ENCODE measurements around the gene TBK1.

The TBK1 gene

DNA sequence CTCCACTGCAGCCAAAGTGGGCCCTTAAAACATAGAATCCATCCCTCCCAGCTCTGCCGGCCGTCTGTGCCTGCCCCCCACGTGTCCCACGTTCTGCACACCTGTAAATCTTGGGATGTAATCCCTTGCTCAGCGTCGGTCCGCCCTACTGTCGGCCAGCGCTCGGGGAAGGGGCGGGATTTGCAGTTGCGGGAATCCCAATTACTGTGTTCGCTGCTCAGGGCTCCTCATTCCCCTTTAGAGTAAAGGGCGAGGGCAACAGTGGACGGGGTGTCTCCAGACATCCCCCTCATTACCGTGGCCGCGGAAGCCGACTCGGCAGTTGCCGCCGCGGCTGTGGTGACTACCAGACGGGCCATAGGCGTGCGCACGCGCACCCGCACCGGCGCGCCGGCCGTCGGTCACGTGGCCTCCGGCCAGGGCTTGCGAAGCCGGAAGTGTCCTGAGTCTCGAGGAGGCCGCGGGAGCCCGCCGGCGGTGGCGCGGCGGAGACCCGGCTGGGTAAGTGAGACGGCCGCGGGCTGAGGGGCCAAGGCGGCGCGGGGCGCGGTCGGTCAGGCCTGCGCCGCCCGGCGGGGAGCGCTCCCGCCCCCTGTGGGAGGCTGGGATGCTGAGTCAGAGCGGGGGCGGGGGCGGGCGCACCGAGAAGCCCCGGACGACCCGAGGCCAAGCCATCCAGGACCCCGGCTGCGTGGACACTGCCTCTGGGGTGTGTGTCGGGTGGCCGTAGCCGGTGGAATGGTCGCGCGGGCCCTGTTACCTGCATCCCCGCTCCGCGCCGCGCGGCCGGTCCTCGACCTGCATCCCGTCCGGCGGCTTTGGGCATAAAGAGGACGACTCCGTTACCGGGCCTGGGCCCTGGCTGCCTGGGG, at the start of gene TBK1:
Gene TBK1 (plus strand): TSS at position 434 of the 872 bp plus-strand sequence. CDS start 3,751 bp downstream, outside the sequence.
- DNase-seq (ENCODE audit: low read depth in 2 of 2) = peak; percentile 41 to 58

DNA sequence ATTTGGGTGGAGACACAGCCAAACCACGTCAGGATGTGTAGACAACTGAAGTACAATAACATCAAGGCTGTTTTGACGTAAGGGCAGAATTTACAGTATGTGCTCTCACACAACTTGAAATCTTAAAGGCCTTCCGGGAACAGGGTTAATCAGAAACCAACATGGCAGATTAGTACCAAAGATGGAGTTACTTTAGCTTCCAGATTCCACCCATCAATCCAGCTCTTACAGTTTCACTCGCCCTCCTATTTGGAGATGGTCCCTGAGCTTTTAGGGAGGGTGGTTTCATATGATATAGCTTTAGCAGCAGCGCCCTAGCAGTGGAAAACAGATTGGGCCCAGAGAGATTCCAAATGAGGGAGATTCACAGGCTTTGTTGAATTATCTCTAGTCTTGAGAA, 49.7 kb upstream of the TBK1 start:
- no peak for DNase-seq (ENCODE audit: low read depth in 2 of 2)

DNA sequence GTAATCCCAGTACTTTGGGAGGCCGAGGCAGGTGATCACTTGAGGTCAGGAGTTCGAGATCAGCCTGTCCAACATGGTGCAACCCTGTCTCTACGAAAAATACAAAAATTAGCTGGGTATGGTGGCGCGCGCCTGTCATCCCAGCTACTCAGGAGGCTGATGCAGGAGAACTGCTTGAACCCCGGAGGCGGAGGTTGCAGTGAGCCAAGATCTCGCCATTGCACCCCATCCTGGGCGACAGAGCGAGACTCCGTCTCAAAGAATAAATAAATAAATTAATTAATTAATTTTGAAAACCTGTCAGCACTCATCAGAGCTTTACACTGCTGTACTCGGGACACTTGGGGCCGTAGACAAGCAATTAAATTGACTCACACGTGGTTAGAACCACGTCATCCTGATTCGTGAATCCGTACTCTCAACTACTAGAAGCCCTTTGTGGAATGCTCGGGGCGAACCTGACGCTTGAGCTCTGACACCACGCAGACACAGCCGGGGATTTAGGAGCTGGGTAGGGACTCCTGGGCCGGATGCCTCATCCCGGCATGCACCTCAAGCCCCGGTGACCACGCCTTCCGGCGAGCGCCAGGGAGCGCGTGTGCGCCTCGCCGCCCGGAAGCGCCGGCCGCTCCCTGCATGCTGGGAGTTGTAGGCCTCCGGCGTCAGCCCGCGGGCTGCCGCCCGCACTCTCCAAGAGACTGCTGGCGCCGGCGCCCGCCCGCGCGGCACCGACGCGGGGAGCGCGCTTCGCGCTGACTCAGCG, 48.0 kb upstream of the TBK1 start, which contains the start of gene XPOT:
Gene XPOT (plus strand): TSS at position 686 of the 763 bp plus-strand sequence. CDS start 5,644 bp downstream, outside the sequence.
- peak; percentile 88 for DNase-seq (ENCODE audit: low read depth in 2 of 2)

DNA sequence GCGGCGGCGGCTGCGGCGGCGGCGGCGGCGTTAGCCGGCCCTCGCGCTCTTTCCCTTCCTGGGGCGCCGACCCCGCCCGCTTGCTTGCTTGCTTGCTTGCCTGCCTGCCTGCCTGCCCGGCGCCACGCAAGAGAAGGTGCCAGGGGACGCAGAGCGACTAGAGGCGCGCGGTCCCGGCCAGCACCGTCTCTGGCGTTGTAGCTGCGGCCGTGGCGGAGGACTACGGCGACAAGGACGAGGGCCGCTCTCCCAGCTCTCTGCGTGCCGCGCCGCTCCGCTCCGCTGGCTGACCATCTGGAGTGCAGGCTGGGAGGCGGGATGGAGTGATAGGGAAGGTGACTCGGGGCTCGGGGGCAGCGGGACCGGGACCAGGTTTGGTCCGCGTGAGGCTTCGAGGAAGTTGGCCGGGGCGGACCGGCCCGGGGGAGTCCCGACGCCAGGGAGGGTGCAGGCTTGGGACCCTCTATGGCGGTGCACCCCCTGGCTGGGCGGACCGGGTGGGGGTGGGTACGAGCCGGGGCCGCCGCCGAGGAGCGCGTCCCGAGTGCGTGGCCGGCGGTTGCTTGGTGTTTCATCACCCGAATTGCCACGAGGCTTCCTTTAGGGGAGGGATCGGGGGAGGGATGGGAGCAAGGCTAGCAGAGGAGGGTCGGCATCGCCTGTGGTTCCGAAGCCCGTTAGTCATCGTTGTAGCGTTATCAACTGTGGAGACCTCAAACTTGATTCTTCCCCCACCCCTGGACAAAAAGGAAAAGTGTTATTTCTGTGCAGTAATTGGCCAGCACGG, 47.3 kb upstream of the TBK1 start:
- DNase-seq (ENCODE audit: low read depth in 2 of 2) = peak; percentile 57 to 69

DNA sequence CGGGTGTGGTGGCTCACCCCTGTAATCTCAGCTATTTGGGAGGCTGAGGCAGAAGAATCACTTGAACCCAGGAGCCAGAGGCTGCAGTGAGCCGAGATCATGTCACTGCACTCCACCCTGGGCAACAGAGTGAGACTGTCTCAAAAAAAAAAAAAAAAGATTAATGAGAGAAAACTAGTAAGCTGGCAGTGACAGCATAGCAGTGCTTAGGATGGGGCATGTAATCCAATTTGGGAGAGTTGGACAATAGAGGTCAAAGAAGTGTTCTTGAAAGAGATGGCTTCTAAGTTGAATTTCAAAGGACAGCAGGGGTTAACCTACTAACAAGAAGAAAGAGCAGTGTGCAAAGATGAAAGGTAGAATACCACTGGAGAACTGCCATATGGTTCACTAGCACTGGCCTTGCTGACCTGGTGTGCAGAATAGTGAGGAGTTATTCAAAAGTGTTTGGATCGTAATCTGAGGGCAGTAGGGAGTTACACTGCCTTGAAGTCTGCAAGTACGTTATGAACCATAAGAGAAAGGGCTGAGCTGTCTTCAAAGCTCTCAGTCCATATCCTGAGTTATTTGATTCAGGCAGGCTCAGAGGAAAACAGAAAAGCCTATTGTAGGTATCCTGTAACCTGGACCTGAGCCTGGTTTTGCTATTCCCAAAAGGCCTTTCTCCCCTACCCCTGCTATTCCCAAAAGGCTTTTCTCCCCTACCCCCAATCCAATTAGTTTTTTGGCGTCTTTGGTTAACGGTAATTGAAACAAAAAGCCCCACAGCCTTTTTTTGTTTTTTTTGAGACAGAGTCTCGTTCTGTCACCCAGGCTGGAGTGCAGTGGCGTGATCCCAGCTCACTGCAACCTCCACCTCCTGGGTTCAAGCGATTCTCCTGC, 44.3 kb upstream of the TBK1 start:
- no peak for DNase-seq (ENCODE audit: low read depth in 2 of 2)

DNA sequence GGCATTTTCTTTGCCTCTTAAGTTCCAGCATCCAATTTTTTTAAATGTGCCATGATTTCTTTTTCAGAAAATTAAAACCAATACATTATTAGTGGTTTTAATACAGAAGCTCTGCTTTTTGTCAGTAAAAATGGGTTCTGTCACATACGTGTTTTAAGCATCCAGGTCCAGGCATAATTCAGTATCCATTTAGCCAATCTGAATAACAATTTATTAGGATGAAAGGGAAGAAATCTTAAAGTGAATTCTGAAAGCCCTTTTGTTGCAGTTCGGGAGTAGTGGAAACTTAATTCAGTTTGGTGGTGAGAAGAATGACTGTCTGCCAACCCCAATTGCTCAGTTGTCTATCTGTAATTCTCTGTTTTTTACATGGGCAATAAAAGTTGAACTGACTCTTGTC, 40.5 kb upstream of the TBK1 start:
- DNase-seq (ENCODE audit: low read depth in 2 of 2) = no peak

DNA sequence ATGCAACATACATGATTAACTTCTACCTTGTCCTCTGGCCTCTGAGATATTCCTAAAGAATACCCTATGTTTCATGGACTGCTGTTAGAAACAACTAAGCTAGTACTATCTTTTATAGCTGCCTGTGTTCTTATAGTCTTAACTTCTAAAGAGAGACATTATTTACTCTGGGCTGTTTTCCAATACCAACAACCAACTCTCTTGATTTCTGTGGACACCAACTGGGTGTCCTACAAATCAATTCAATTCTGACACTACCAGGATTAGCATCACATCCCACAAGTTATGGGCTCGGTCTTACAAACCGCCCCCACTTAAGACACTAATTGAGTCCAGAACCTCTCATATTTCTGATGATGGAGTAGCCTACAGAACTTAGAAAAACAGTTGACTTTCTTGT, 39.5 kb upstream of the TBK1 start:
- no peak for DNase-seq (ENCODE audit: low read depth in 2 of 2)

DNA sequence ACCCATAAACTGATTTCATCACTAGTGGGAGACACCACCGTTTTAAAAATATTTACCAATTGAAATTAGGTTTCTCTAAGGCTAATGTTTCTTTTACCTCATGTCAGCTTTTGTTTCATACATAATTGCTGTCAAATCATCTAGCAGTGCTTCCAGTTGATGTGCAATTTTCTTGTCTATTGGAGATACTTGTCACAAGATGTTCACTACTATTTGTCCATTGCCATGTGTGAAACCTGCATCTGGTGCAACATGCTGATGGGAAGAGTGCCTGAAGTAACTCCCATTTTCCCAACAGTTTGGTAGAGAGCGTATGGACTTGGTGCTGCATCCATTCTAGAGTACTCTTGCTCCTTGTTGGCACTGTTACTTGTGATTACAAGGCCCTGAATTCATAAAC, 38.0 kb upstream of the TBK1 start:
- no peak for DNase-seq (ENCODE audit: low read depth in 2 of 2)

DNA sequence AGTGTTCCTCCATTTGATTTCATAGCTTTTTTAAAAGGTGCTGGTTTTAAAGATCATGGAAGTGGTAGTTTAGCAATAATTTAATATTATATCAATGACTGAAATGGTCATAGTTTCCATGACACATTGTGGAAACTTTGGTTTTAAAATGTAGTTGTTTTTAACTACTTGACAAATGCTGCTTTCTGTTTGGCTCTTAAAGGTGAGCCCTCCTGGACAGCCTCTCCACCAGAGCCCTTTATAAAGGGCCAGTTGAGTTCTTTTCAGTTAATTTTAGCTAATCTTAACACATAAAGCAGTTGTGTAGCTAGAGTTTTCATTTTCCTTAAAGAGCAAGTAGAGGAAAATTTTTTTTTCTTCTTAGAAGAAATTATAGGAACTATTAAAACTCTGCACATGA, 33.7 kb upstream of the TBK1 start:
- DNase-seq (ENCODE audit: low read depth in 2 of 2) = no peak

DNA sequence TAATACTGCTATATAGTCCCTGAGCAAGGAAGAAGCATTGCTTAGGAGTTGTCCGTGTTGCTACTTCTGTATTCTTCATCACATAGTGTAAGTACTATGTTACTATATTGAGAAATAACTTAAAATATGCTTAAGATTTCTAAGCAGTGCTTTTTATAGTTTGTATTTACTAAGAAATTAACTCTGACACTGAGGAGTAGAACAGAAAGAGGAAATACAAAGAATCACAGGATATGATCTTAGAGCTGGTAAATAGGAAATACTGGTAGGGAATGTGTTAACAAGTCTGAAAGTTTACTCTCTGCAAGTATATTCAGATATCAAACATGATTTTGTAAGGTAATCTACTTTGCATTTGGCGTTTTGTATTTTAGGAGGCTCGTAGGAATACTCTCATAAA, 32.2 kb upstream of the TBK1 start:
- DNase-seq (ENCODE audit: low read depth in 2 of 2) = no peak

DNA sequence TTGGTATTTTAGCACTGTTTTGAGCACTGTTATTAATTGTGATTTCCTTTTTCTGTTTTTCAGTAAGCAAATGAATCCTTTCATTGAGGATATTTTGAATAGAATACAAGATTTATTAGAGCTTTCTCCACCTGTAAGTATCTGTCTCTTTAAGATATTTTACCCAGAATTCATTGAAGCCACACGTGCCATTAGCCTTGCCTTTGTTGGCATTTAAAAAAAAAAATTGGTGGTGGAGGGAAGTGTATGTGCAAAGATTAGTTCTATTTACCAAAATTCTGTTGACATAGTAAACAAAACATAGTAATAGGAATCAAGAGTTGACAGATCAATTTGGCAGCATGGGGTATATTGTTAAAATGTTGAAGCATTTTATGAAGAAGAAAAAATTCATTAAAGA, 23.9 kb upstream of the TBK1 start:
- DNase-seq (ENCODE audit: low read depth in 2 of 2) = no peak

DNA sequence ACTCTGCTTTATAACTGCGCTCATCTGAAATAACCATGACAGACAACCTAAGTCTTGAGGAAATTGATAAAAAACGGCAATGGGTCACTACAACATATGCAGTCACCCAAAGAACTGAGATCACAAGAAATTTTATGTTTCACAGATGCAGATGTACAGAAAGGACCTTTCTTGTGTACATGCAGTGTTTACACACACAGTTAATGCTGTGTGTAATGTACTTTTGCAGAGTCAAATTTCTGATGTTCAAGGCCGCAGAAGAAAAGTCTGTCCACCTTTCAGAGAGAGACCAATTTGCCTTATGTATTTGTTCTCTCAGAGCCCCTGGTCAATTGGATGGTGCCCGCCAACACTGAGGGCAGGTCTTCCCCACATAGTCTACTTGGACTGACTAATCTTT, 23.0 kb upstream of the TBK1 start:
- DNase-seq (ENCODE audit: low read depth in 2 of 2) = no peak

DNA sequence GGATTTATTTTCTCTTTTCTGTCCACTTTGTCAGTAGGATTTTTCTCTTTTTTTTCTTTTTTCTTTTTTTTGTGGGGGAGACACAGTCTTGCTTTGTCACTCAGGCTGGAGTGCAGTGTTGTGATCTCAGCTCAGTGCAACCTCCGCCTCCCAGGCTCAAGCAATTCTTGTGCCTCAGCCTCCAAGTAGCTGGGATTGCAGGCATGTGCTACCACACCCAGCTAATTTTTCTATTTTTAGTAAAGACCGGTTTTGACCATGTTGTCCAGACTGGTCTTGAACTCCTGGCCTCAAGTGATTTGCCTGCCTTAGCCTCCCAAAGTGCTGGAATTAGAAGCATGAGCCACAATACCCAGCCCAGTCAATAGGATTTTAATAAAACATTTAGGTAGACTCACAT, 21.0 kb upstream of the TBK1 start:
- DNase-seq (ENCODE audit: low read depth in 2 of 2) = no peak

DNA sequence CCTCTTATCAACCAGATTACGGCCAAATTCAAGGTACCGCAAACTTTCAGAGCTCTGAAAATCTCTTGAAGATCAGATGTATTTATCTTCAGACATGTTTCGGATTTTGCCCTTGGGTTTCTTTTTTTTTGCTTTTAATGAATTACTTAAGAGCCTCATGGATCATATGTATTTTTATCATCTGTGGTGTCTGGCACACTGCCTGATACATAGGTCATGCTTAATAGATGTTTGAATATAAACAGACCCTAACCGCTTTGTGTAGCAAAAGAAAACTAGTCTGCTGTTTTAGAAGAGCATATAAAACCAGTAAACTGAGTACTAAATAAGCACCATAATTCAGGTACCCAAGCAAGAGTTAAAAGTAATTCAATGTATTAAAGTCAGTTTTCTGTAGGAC, 20.1 kb upstream of the TBK1 start:
- no peak for DNase-seq (ENCODE audit: low read depth in 2 of 2)

DNA sequence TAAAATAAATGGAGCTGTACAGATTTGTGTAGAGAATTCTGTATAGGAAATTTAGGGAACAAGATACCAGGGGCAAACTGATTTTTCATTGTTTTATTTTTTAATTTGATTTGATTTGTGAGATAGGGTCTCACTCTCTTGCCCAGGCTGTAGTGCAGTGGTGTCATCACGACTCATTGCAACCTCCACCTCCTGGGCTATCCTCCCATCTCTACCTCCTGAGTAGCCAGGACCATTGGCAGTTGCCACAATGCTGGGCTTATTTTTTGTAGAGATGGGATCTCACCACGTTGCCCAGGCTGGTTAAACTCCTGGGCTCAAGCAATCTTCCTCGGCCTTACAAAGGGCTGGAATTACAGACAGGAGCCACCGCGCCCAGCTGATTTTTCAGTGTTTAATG, 18.0 kb upstream of the TBK1 start:
- DNase-seq (ENCODE audit: low read depth in 2 of 2) = no peak

DNA sequence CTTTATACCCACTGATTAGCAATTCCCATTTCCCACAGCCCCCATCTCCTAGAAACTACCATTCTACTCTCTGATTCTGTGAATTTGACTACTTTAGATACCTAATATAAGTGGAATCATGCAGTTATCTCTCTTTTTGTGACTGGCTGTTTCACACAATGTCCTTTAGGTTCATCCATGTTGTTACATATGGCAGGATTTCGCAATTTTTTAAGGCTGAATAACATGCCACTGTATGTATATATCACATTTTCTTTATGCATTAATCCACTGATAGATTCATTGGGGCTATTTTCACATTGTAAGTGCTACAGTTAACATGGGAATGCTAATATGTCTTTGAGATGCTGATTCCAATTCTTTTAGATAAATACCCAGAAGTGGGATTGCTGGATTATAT, 11.8 kb upstream of the TBK1 start:
- no peak for DNase-seq (ENCODE audit: low read depth in 2 of 2)

DNA sequence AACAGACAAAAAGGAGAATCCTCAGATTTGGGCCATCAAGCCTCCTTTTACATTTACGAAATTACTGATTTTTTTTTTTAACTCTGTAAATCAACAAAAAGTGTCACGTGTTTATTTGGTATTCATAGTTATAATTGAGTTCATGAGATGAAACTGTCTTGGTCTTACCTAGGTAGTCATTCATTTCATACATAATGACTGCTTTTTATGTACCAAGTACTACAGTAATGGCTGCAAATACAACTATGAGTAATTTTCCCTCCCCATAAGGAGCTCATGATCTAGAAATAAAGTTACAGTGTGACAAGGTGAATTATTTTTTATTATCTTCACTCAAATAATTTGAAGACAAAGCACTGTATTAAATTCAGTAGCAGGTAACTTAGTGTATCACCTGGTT, 6.4 kb upstream of the TBK1 start:
- DNase-seq (ENCODE audit: low read depth in 2 of 2) = no peak

DNA sequence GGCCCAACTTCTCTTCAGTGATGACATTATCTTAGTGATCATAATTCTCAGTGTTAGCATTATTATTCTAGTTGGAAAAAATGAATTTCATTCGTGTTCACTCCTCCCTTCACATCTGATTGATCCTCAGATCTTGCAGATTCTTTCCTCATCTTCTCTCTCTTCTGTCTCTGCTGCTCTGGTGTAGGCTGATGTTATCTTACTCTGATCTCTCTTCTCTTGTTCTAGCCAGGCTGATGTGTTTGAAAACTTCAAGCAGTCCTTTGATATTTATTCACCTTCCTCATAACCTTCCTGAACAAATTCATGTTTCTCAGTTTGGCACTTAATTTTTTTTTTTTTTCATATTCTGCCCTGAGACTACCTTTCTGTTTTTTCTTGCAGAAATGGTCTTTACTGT, 5.6 kb upstream of the TBK1 start:
- DNase-seq (ENCODE audit: low read depth in 2 of 2) = no peak

DNA sequence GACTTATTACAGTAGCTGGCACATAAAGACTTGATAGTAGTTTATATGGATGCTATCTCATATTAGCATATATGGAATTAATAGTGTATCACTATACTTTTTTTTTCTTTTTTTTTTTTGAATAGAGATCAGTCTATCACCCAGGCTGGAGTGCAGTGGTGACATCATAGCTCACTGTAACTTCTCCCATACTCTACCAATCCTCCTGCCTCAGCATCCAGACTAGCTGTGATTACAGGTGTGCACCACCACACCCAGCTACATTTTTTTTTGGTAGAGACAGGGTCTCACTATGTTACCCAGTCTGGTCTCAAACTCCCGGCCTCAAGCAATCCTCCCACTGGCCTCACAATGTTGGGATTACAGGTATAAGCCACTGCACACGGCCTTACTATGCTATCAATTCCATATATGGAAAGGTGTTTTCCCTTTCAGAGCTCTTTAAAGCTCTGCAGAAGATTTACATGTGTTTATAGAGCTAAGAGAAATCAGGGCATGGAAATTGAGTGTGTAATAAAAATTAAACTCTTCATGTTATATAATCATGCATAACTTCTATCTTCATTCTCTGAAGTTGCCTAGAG, 1.8 kb upstream of the TBK1 start:
- no peak for DNase-seq (ENCODE audit: low read depth in 2 of 2)

DNA sequence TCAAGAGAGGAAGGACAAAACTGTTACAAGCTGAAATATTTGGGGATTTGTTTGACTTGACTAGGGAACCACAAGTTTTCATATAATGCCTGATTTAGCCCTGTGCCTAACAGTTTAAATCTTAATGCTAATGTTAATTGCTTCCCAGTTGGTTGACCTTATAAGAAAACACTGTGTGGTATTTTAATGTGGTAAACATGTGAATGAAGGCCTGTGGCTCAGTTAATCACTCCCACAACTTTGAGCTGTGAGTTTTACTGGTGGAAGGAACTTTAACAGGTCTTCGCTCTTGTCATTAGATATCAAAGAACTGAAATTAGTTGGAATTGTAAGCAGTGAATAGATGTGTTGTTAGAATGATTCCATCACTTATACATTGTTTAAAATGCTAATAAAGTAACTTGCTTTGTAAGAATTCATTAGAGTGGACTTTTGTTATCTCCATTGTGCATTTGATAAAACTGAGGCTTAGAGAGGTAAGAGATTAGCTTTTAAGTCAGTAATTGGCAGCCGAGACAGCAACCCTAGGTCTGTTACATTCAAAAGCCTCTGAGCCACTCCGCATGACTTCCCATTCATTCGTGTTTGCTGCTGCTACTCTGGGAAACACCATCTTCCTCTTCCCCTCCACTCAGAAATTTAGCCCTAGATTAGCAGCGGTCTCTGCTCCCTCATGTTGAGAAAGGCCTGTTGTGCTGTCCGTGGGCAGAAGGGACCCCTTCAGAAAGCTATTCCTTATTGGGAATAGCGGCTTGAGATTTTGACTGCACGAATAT, 1.0 kb upstream of the TBK1 start:
- no peak for DNase-seq (ENCODE audit: low read depth in 2 of 2)

Measured in stimulated activated CD4-positive, alpha-beta T cell treated with anti-CD3 and anti-CD28 coated beads, Interleukin-1b, Interleukin-23, amount 100 ng/mL, for 4 hours (primary cell).